K562 (cell line): ENCODE results near the gene PLXND1. TPM values are rescaled to one million over a fixed set of nuclear protein-coding genes. Genes with fewer than 3 reads are reported as not detected.

Experiments used
- ATAC-seq: fragments of 200-7000 bp; cut with Tn5 transposase; 3 replicates; pipeline ENCODE4 v1.9.1; 2020; ENCODE audit warnings: moderate library complexity
- BruUV-seq: library from RNA; stranded (reverse); fragments of 400-500 nt; replicated peaks from 2 replicates; lab custom pipeline; 2021; lab: Mats Ljungman, UMichigan
- CTCF ChIA-PET: fragments of 300-600 bp; formaldehyde crosslinking; extraction: SDS; loops from one replicate; lab custom pipeline; 2021; ENCODE audit warnings: low intra/inter-chr PET ratio; lab: Yijun Ruan, JAX
- POLR2A ChIA-PET: fragments of 300-600, 350-650 bp; sonication (Branson Sonifier 250); formaldehyde crosslinking; extraction: SDS; loops from one replicate; lab custom pipeline; 2021; ENCODE audit warnings: antibody characterized with exemption, inconsistent platforms; lab: Yijun Ruan, JAX
- DNase-seq, 4 experiments: peaks; one replicate each; pipeline versions ENCODE4 v3.0.0 to v3.0.0-alpha.2; 2011 to 2018; ENCODE audit warnings: low spot score in 3 of 4, mixed read lengths in 3 of 4; ENCODE audit errors: extremely low read depth in 1 of 4
- FAIRE-seq: peaks from 2 replicates; lab custom pipeline; 2011; peaks lifted over from hg19 to GRCh38; lab: Jason Lieb, UNC
- H2AFZ ChIP-seq: 2 replicates; pipeline ENCODE4 v1.6.0; 2011; ENCODE audit warnings: low read depth, low read length, control low read depth, inconsistent platforms
- H3K27ac ChIP-seq: fragments of 200-600 bp; 3 replicates; pipeline ENCODE4 v1.8.0; 2011; ENCODE audit warnings: low read depth, mild to moderate bottlenecking, control low read depth, inconsistent platforms, low read length, moderate library complexity, mixed read lengths; ENCODE audit errors: extremely low read depth
- H3K27me3 ChIP-seq, 2 experiments: fragments of 300-600 bp in 1 of 2; 2 replicates in 1 of 2; 3 replicates in 1 of 2; pipeline versions ENCODE4 v1.6.0 to v1.8.0; 2011; ENCODE audit warnings: inconsistent platforms in 2 of 2, low read length in 2 of 2, mild to moderate bottlenecking in 1 of 2, mixed read lengths in 1 of 2, moderate library complexity in 1 of 2; ENCODE audit not compliant: control insufficient read depth in 2 of 2, insufficient read depth in 2 of 2
- H3K36me3 ChIP-seq: fragments of 300-600 bp; 3 replicates; pipeline ENCODE4 v1.8.0; 2011; ENCODE audit warnings: mild to moderate bottlenecking, low read length, inconsistent platforms; ENCODE audit not compliant: control insufficient read depth, insufficient read depth
- H3K4me1 ChIP-seq, 2 experiments: fragments of 200-600 bp in 1 of 2; replicated peaks in 1 of 2; 2 replicates in 1 of 2; 3 replicates in 1 of 2; pipeline versions ENCODE4 v1.5.1 to v1.8.0; 2011; ENCODE audit warnings: inconsistent platforms in 2 of 2, low read length in 2 of 2, mild to moderate bottlenecking in 1 of 2, mixed read lengths in 1 of 2, moderate library complexity in 1 of 2; ENCODE audit not compliant: control insufficient read depth in 2 of 2, insufficient read depth in 2 of 2
- H3K4me2 ChIP-seq: 2 replicates; pipeline ENCODE4 v1.6.1; 2011; ENCODE audit warnings: low read length, control low read depth, inconsistent platforms, mixed read lengths; ENCODE audit not compliant: insufficient read depth
- H3K4me3 ChIP-seq: fragments of 200-600 bp; sonication (generic), shearing (Covaris generic); 2 replicates; pipeline ENCODE4 v1.5.1; 2016; ENCODE audit warnings: control low read depth, inconsistent platforms
- H3K79me2 ChIP-seq: fragments of 200-600 bp; 3 replicates; pipeline ENCODE4 v1.8.0; 2011; ENCODE audit warnings: low read length, inconsistent platforms; ENCODE audit not compliant: control insufficient read depth, insufficient read depth
- H3K9ac ChIP-seq, 2 experiments: 2 replicates each; pipeline versions ENCODE4 v1.6.0 to v1.6.1; 2011; ENCODE audit warnings: low read depth in 2 of 2, low read length in 2 of 2, control low read depth in 1 of 2, inconsistent platforms in 1 of 2, mild to moderate bottlenecking in 1 of 2, mixed read lengths in 1 of 2; ENCODE audit not compliant: insufficient read depth in 1 of 2
- H3K9me1 ChIP-seq: one replicate; pipeline ENCODE4 v1.6.0; 2011; ENCODE audit warnings: inconsistent platforms, mild to moderate bottlenecking, low read length, moderate library complexity; ENCODE audit not compliant: control insufficient read depth, insufficient read depth
- H3K9me3 ChIP-seq: replicated peaks from 2 replicates; pipeline ENCODE4 v1.5.1; 2011; ENCODE audit warnings: low read depth, low read length, inconsistent platforms; ENCODE audit not compliant: control insufficient read depth, insufficient read depth
- H4K20me1 ChIP-seq: replicated peaks from 2 replicates; pipeline ENCODE4 v1.6.1; 2011; ENCODE audit warnings: low read length, inconsistent platforms, mixed read lengths; ENCODE audit not compliant: control insufficient read depth, insufficient read depth
- FOXO4 ChIP-seq: fragments of 450-650 bp; formaldehyde crosslinking; IDR thresholded peaks from 2 replicates; pipeline ENCODE4 v1.4.0; 2020; ENCODE audit warnings: mild to moderate bottlenecking, moderate library complexity
- MTA2 ChIP-seq: fragments of 450-650 bp; IDR thresholded peaks from 2 replicates; pipeline ENCODE4 v1.6.1; 2016; ENCODE audit warnings: low read depth
- NBN ChIP-seq: fragments of 450-650 bp; IDR thresholded peaks from 2 replicates; pipeline ENCODE4 v1.6.1; 2016; ENCODE audit warnings: low read depth, mild to moderate bottlenecking
- NONO ChIP-seq, 2 experiments: fragments of 200-400 bp in 1 of 2; fragments of 450-650 bp in 1 of 2; formaldehyde crosslinking in 1 of 2; IDR thresholded peaks; 2 replicates each; pipeline ENCODE4 v1.6.1; 2017; ENCODE audit warnings: low read depth in 2 of 2, mild to moderate bottlenecking in 2 of 2, moderate library complexity in 2 of 2, low read length in 1 of 2
- RCOR1 ChIP-seq, 2 experiments: IDR thresholded peaks; 2 replicates each; pipeline ENCODE4 v1.6.1; 2012; ENCODE audit warnings: low read depth in 2 of 2, low read length in 2 of 2, borderline replicate concordance in 1 of 2, improper control_type of control experiment in 1 of 2
- TEAD2 ChIP-seq: fragments of 450-650 bp; IDR thresholded peaks from 2 replicates; pipeline ENCODE4 v1.6.1; 2016; ENCODE audit warnings: missing genetic modification characterization, control low read depth, missing compliant biosample characterization
- XRCC4 ChIP-seq: IDR thresholded peaks from one replicate; pipeline ENCODE4 v1.6.1; 2011; ENCODE audit not compliant: insufficient read depth, insufficient read length; ENCODE audit errors: extremely low read depth
- ZNF121 ChIP-seq: sonication (generic); formaldehyde crosslinking; conservative IDR thresholded peaks from 2 replicates; pipeline ENCODE4 v1.8.0; 2022; ENCODE audit warnings: missing genetic modification reagents
- WGBS: fragments of 100-300 bp; shearing (Covaris generic); methylation state at CpG from one replicate; pipeline ENCODE4 v1.1.6; 2016; ENCODE audit warnings: low coverage, mixed read lengths; ENCODE audit not compliant: insufficient coverage; ENCODE audit errors: missing lambda C conversion rate; 5-methylcytosine and 5-hydroxymethylcytosine counted together
- in situ Hi-C: fragments of 300-500 bp; cut with MboI; formaldehyde crosslinking; loops from 4 replicates; pipeline ENCODE4 v1.15.0; 2018; ENCODE audit warnings: inconsistent platforms, mixed read lengths
- intact Hi-C: fragments of 100-400 bp; cut with micrococcal nuclease; formaldehyde crosslinking; loops from 2 replicates; pipeline ENCODE4 v1.14.2; 2022
- polyA plus RNA-seq, 8 experiments: library from polyadenylated mRNA; depleted of rRNA in 4 of 8; stranded (reverse) in 5 of 8; unstranded in 3 of 8; fragments of >200 nt; fragmentation: Nextera tagmentation in 2 of 8; fragmentation: Illumina TruSeq in 1 of 8; extraction: Ambion mirVana in 2 of 8; extraction: Trizol in 1 of 8; gene quantifications; 2 replicates each; pipeline versions ENCODE4 v1.2.1 to v1.2.3, GENCODE V29; 2011 to 2014; ENCODE audit warnings: inconsistent platforms in 1 of 8, missing spikeins in 1 of 8
- total RNA-seq, 7 experiments: library from RNA; depleted of rRNA in 6 of 7; stranded (reverse); fragments of >200 nt in 6 of 7; fragmentation: Illumina TruSeq in 2 of 7; extraction: Trizol in 2 of 7; gene quantifications; 2 replicates each; pipeline versions ENCODE4 v1.2.1 to v1.2.3, GENCODE V29; 2011 to 2021; ENCODE audit warnings: low replicate concordance in 1 of 7
- TF ChIP-seq, protein P1 (sequence below): fragments of 200-800 bp; sonication (Bioruptor generic); IDR thresholded peaks from 2 replicates; pipeline ENCODE4 v1.6.1; 2016; ENCODE audit warnings: missing genetic modification characterization, missing compliant biosample characterization

PLXND1 gene
- total and polyA plus RNA-seq, 9 of the 15 experiments (the other 6 are each of a cell fraction or from before 2014, with no cell fraction given): 0.34 to 28.8 (median 14.0) TPM

DNA sequence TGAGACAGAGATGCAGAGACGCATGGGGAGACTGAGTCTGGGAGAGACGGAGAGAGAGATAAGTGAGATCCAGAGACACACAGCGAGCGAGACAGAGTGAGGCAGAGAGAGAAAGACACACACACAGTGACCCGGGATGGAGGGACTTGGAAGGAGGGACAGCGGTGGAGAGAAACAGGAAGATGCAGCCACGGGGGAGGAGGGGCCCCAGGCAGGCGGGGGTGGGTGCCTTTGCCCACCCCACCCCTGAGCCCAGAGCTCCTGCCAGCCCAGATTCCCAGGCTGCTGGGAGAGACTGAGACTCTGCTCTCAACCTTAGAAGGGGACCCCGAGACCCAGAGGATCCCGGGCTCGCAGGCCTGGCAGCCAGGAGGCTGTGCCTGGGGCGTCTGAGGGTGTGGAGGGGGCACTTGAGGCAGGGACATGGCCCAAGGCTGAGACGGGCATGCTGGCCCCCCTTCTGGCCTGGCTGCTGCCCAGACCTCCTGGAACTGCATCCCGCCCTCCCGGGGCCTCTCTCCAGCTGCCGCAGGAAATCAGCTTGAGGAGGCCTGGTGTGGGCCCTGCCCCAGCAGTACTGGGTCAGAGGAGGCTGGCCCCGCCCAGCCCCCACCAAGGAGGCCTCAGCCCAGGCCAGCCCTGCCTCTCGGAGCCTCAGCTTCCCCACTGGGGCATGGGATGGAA is 45.4 kb downstream of the PLXND1 start (continued):
- TF ChIP-seq MTA2 (no peak), TEAD2 (tag) (no peak), RCOR1 (IDR thresholded peaks at IDR 0.05; ENCODE audit: borderline replicate concordance in 1 of 2, low read depth in 2 of 2, low read length in 2 of 2) (no peak), FOXO4 (no peak), ZNF121 (CRISPR knock-in tag) (no peak)
- TF ChIP-seq, all 486 proteins: peak for 0

DNA sequence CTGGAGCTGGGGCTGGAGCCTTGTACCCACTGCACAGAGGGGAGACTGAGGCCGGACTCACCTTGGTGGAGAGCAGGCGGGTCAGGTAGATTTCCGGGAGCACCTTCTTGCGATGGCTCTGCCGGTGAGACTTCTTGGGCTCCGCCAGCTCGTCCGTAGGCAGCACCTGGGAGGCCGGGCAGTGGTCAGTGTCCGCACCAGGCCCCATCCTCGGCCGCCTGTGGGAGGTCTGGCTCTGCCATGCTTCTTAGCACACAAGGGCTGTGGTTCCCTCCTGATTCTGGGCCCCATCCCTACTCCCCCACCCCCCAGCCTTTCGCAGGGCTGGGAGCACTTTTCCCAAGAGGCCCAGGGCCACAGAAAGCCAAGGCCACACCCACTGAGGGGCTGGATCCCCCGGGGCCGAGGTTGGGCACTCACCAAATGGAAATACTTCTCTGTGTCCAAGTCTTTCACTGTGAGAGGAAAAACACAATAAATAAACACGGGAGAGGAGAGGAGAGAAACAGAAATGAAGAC is 46.1 kb downstream of the PLXND1 start:
- peaks cover 29% of the 10 kb centered on the region; the same call in 1 of the 3 replicates for H3K36me3 ChIP-seq
- 0 out of 4 replicates have a peak overlapping the region, but pooled peaks of 1 of the 2 experiments have one; percentile 17 for H3K9ac ChIP-seq
- H3K9me3 ChIP-seq: no peaks in the 10 kb centered on the region
- DNase-seq (peak in 2 of 4 experiments; percentile 31 to 37), ATAC-seq (no peak), FAIRE-seq (no peak)
- no peaks in the 10 kb centered on the region for H3K79me2 ChIP-seq
- no peaks in the 10 kb centered on the region for H4K20me1 ChIP-seq
- H3K27ac ChIP-seq: no peak overlapping the region
- no peak overlapping the region for H3K4me3 ChIP-seq
- TF ChIP-seq, protein P1, sequence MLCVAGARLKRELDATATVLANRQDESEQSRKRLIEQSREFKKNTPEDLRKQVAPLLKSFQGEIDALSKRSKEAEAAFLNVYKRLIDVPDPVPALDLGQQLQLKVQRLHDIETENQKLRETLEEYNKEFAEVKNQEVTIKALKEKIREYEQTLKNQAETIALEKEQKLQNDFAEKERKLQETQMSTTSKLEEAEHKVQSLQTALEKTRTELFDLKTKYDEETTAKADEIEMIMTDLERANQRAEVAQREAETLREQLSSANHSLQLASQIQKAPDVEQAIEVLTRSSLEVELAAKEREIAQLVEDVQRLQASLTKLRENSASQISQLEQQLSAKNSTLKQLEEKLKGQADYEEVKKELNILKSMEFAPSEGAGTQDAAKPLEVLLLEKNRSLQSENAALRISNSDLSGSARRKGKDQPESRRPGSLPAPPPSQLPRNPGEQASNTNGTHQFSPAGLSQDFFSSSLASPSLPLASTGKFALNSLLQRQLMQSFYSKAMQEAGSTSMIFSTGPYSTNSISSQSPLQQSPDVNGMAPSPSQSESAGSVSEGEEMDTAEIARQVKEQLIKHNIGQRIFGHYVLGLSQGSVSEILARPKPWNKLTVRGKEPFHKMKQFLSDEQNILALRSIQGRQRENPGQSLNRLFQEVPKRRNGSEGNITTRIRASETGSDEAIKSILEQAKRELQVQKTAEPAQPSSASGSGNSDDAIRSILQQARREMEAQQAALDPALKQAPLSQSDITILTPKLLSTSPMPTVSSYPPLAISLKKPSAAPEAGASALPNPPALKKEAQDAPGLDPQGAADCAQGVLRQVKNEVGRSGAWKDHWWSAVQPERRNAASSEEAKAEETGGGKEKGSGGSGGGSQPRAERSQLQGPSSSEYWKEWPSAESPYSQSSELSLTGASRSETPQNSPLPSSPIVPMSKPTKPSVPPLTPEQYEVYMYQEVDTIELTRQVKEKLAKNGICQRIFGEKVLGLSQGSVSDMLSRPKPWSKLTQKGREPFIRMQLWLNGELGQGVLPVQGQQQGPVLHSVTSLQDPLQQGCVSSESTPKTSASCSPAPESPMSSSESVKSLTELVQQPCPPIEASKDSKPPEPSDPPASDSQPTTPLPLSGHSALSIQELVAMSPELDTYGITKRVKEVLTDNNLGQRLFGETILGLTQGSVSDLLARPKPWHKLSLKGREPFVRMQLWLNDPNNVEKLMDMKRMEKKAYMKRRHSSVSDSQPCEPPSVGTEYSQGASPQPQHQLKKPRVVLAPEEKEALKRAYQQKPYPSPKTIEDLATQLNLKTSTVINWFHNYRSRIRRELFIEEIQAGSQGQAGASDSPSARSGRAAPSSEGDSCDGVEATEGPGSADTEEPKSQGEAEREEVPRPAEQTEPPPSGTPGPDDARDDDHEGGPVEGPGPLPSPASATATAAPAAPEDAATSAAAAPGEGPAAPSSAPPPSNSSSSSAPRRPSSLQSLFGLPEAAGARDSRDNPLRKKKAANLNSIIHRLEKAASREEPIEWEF (CRISPR knock-in tag): no peak
- TF ChIP-seq XRCC4 (no peak), NBN (no peak), NONO (IDR thresholded peaks at IDR 0.05; ENCODE audit: low read depth in 2 of 2, low read length in 1 of 2) (no peak)
- intact Hi-C loops (no loop called here), in situ Hi-C loops (no loop called here)
- H2AFZ ChIP-seq: no peak overlapping the region
- BruUV-seq: no TSS peak
- CTCF ChIA-PET: no interaction called here
- H3K27me3 ChIP-seq: no peaks in the 10 kb centered on the region
- H3K4me1 ChIP-seq: peaks cover 0 to 39% of the 10 kb centered on the region in 2 experiments; a peak in 3 of 5 replicates
- POLR2A ChIA-PET: no interaction called here
- no peaks in the 10 kb centered on the region for H3K9me1 ChIP-seq
- H3K4me2 ChIP-seq: no peak overlapping the region
- WGBS: 92% methylated on average over 9 of the region's 16 CpGs
